HCT116 (cell line): ENCODE measurements around the gene COMMD9. TPM values are rescaled to one million over a fixed set of nuclear protein-coding genes. Genes with fewer than 3 reads are reported as not detected.

Experiments
- ATAC-seq: fragments of 200-7000 bp; cut with Tn5 transposase; 2 replicates; pipeline ENCODE4 v1.9.1; 2020; ENCODE audit warnings: mild to moderate bottlenecking, moderate library complexity
- BruUV-seq: library from RNA; stranded (reverse); fragments of 400-500 nt; replicated peaks from 2 replicates; lab custom pipeline; 2021; lab: Mats Ljungman, UMichigan
- CTCF ChIA-PET: fragments of 300-600 bp; sonication (Branson Sonifier 250); formaldehyde crosslinking; loops from one replicate; lab custom pipeline; 2021; ENCODE audit warnings: antibody characterized with exemption; lab: Charles Lee
- POLR2A ChIA-PET: fragments of 300-600, 350-600 bp; sonication (Branson Sonifier 250); formaldehyde crosslinking; loops from one replicate; lab custom pipeline; 2021; ENCODE audit warnings: antibody characterized with exemption; lab: Charles Lee
- RAD21 ChIA-PET, 2 experiments: fragments of 300-600 bp; sonication (Branson Sonifier 250); formaldehyde crosslinking; loops; one replicate each; lab custom pipeline; 2023; ENCODE audit warnings: low total read pairs in 2 of 2; ENCODE audit not compliant: uncharacterized antibody in 2 of 2, unreplicated experiment in 2 of 2, low non-redundant PET in 1 of 2; lab: Charles Lee
- DNase-seq: peaks from one replicate; pipeline ENCODE4 v3.0.0-alpha.2; 2010; ENCODE audit warnings: low read depth, low spot score
- H2AFZ ChIP-seq: fragments of 200-600 bp; shearing (Covaris generic), sonication (generic); 2 replicates; pipeline ENCODE4 v1.6.1; 2017; ENCODE audit warnings: low read depth, mixed run types, mixed read lengths, antibody characterized with exemption, low read length; ENCODE audit not compliant: poor library complexity, severe bottlenecking
- H3K27ac ChIP-seq: 2 replicates; pipeline ENCODE4 v1.5.1; 2012; ENCODE audit warnings: low read depth, low read length
- H3K27me3 ChIP-seq: fragments of 200-600 bp; sonication (generic); 2 replicates; pipeline ENCODE4 v1.6.1; 2016; ENCODE audit warnings: mixed run types, low read length, mixed read lengths; ENCODE audit not compliant: insufficient read depth
- H3K36me3 ChIP-seq, 2 experiments: fragments of 200-500 bp in 1 of 2; fragments of 200-600 bp in 1 of 2; sonication (Bioruptor generic) in 1 of 2; sonication (generic) in 1 of 2; 2 replicates each; pipeline versions ENCODE4 v1.5.1 to v1.6.1; 2014 to 2016; ENCODE audit warnings: low read length in 2 of 2, inconsistent platforms in 1 of 2, mixed read lengths in 1 of 2, mixed run types in 1 of 2; ENCODE audit not compliant: insufficient read depth in 2 of 2, control insufficient read depth in 1 of 2
- H3K4me1 ChIP-seq, 2 experiments: fragments of 200-600 bp in 1 of 2; sonication (generic) in 1 of 2; 2 replicates each; pipeline versions ENCODE4 v1.5.1 to v1.6.1; 2012 to 2017; ENCODE audit warnings: low read length in 2 of 2, inconsistent platforms in 1 of 2, mild to moderate bottlenecking in 1 of 2, mixed read lengths in 1 of 2, mixed run types in 1 of 2, moderate library complexity in 1 of 2; ENCODE audit not compliant: insufficient read depth in 2 of 2, control insufficient read depth in 1 of 2
- H3K4me2 ChIP-seq: fragments of 200-600 bp; sonication (generic); 2 replicates; pipeline ENCODE4 v1.6.1; 2017; ENCODE audit warnings: mixed run types, low read length, mixed read lengths
- H3K4me3 ChIP-seq, 2 experiments: fragments of 200-600 bp in 1 of 2; sonication (generic) in 1 of 2; replicated peaks in 1 of 2; 2 replicates each; pipeline ENCODE4 v1.5.1; 2011 to 2016; ENCODE audit warnings: low read length in 2 of 2, control low read depth in 1 of 2, low read depth in 1 of 2, mild to moderate bottlenecking in 1 of 2, mixed read lengths in 1 of 2, mixed run types in 1 of 2
- H3K79me2 ChIP-seq: fragments of 200-600 bp; sonication (generic); 2 replicates; pipeline ENCODE4 v1.6.1; 2017; ENCODE audit warnings: mild to moderate bottlenecking, mixed run types, low read length, moderate library complexity, mixed read lengths; ENCODE audit not compliant: insufficient read depth
- H3K9ac ChIP-seq: fragments of 200-600 bp; sonication (generic); 2 replicates; pipeline ENCODE4 v1.6.1; 2016; ENCODE audit warnings: low read length, mixed read lengths
- H3K9me2 ChIP-seq: fragments of 200-600 bp; sonication (generic), shearing (Covaris generic); 2 replicates; pipeline ENCODE4 v1.6.1; 2017; ENCODE audit warnings: mixed run types, mild to moderate bottlenecking, moderate library complexity; ENCODE audit not compliant: insufficient read depth
- H3K9me3 ChIP-seq, 2 experiments: fragments of 200-500 bp in 1 of 2; fragments of 200-600 bp in 1 of 2; sonication (Bioruptor generic) in 1 of 2; sonication (generic) in 1 of 2; 2 replicates each; pipeline ENCODE4 v1.6.1; 2014 to 2017; ENCODE audit warnings: low read length in 2 of 2, mixed read lengths in 2 of 2, inconsistent platforms in 1 of 2, low read depth in 1 of 2, mild to moderate bottlenecking in 1 of 2, mixed run types in 1 of 2, moderate library complexity in 1 of 2; ENCODE audit not compliant: control insufficient read depth in 1 of 2, insufficient read depth in 1 of 2
- H4K20me1 ChIP-seq: fragments of 200-600 bp; sonication (generic), shearing (Covaris generic); 2 replicates; pipeline ENCODE4 v1.6.1; 2017; ENCODE audit warnings: mixed run types, mild to moderate bottlenecking, moderate library complexity; ENCODE audit not compliant: insufficient read depth
- ELF1 ChIP-seq: IDR thresholded peaks from 2 replicates; pipeline ENCODE4 v1.6.1; 2012; ENCODE audit warnings: low read depth, borderline replicate concordance
- FOSL1 ChIP-seq: IDR thresholded peaks from 2 replicates; pipeline ENCODE4 v1.6.1; 2012; ENCODE audit warnings: low read depth
- JUND ChIP-seq: IDR thresholded peaks from 2 replicates; pipeline ENCODE4 v1.6.1; 2012
- POLR2AphosphoS5 ChIP-seq: IDR thresholded peaks from 2 replicates; pipeline ENCODE4 v1.6.1; 2011; ENCODE audit warnings: mild to moderate bottlenecking, low read depth, low read length, moderate library complexity
- SIN3A ChIP-seq: IDR thresholded peaks from 2 replicates; pipeline ENCODE4 v1.6.1; 2012; ENCODE audit warnings: low read depth
- SP1 ChIP-seq: IDR thresholded peaks from 2 replicates; pipeline ENCODE4 v1.6.1; 2012; ENCODE audit warnings: low read depth
- TCF7L2 ChIP-seq: IDR thresholded peaks from 2 replicates; pipeline ENCODE4 v1.7.0; 2011; ENCODE audit warnings: borderline replicate concordance, inconsistent platforms; ENCODE audit not compliant: insufficient read depth, insufficient read length; ENCODE audit errors: extremely low read depth
- YY1 ChIP-seq: IDR thresholded peaks from 2 replicates; pipeline ENCODE4 v1.6.1; 2011; ENCODE audit warnings: low read length, low read depth, moderate library complexity, mild to moderate bottlenecking; ENCODE audit not compliant: insufficient replicate concordance; ENCODE audit errors: extremely low read depth
- ZFX ChIP-seq: fragments of 450-650 bp; IDR thresholded peaks from 2 replicates; pipeline ENCODE4 v1.6.1; 2017
- ZNF274 ChIP-seq: fragments of 200-500 bp; sonication (Bioruptor generic); IDR thresholded peaks from 2 replicates; pipeline ENCODE4 v1.6.1; 2014; ENCODE audit warnings: mild to moderate bottlenecking, low read depth, low read length, inconsistent platforms
- intact Hi-C: fragments of 100-400 bp; cut with micrococcal nuclease; formaldehyde crosslinking; loops from 2 replicates; pipeline ENCODE4 v1.10.0; 2022
- total RNA-seq: library from RNA; stranded (reverse); gene quantifications from one replicate; pipeline ENCODE4 v1.2.1, GENCODE V29; 2021; ENCODE audit not compliant: unreplicated experiment

Gene COMMD9
- total RNA-seq, 1 experiment from 2014 or later = 33.3 TPM

DNA sequence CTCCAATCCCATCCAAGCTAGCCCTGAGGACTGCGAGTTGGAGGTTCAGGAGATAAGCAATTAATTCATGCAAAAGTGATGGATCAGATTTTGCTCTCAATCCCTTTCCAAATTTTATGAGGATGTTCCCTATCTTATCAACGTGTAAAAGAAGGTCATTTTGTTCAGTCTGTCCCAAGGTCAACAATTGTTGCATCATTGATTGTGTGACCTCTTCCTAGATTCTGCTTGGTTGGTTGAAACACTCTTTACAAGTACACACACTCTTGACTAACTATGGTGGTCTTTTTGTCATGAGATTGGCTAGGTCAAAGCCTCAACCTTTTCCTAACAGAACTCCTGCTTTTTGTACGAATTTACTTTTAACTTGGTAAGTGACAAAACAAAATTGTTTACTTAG is 41.7 kb downstream of the COMMD9 start:
- Histone ChIP-seq H3K4me1 (no peaks in the 10 kb centered on the region), H3K36me3 (no peaks in the 10 kb centered on the region), H4K20me1 (no peaks in the 10 kb centered on the region)
- intact Hi-C loops = no loop called here
- no TSS peak for BruUV-seq
- CTCF ChIA-PET = no interaction called here
- RAD21 ChIA-PET = no interaction called here
- POLR2A ChIA-PET = no interaction called here
- TF ChIP-seq YY1 = no peak
- TF ChIP-seq POLR2AphosphoS5 = no peak
- TF ChIP-seq FOSL1 = no peak
- TF ChIP-seq ZNF274 = no peak
- TF ChIP-seq ELF1 = no peak
- TF ChIP-seq SP1 = no peak
- TF ChIP-seq, all 23 proteins: peak for 0
- Histone ChIP-seq H3K9ac (no peak overlapping the region), H3K9me2 (no peaks in the 10 kb centered on the region; the same call in 1 of the 2 replicates), H3K79me2 (no peaks in the 10 kb centered on the region), H3K9me3 (no peaks in the 10 kb centered on the region), H3K4me2 (no peak overlapping the region), H3K27ac (no peak overlapping the region), H3K4me3 (no peak overlapping the region), H3K27me3 (no peaks in the 10 kb centered on the region), H2AFZ (no peak overlapping the region)
- no peak for ATAC-seq
- DNase-seq = no peak

DNA sequence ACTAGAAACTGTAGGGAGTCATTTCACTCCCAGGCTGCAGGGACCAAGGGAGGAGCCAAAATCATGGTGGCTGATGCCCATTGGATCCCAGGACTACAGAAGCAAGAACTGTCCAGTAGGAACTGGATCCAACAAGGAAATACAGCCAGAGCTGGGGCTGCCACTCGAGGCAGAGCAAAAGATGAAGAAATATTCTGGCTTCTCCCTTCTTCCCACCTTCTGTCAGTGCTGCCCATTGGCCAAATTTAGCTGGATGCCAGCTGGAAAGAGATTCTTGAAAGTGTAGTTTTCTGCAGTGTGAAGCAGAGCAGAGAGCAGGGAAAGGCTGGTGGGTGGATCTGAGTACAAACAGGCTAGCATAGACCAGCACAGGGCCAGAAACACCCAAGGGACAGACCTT is 45.6 kb downstream of the COMMD9 start:
- RAD21 ChIA-PET = no interaction called here
- POLR2A ChIA-PET = no interaction called here
- Histone ChIP-seq H3K9me3 (no peaks in the 10 kb centered on the region), H2AFZ (no peak overlapping the region), H3K79me2 (no peaks in the 10 kb centered on the region), H3K27ac (no peak overlapping the region), H3K27me3 (no peaks in the 10 kb centered on the region), H3K4me3 (no peak overlapping the region), H4K20me1 (no peaks in the 10 kb centered on the region), H3K36me3 (no peaks in the 10 kb centered on the region), H3K4me2 (no peak overlapping the region), H3K9ac (no peak overlapping the region), H3K4me1 (no peaks in the 10 kb centered on the region), H3K9me2 (no peaks in the 10 kb centered on the region)
- CTCF ChIA-PET = no interaction called here
- DNase-seq = no peak
- BruUV-seq = no TSS peak
- no peak for ATAC-seq
- intact Hi-C loops = no loop called here
- no peak for TF ChIP-seq ZFX
- no peak for TF ChIP-seq TCF7L2
- no peak for TF ChIP-seq JUND
- no peak for TF ChIP-seq SIN3A
- TF ChIP-seq ELF1 = no peak
- no peak for TF ChIP-seq SP1
- TF ChIP-seq POLR2AphosphoS5 = no peak
